Measurements from ENCODE around the gene PFN2.
"Not testable (repeated sequence)": the region's sequence is repeated elsewhere in the genome, so short reads cannot be mapped to it uniquely, and the experiment has no call there.

The PFN2 gene

GRCh38 chr3:149967086-149967685, 3.5 kb downstream of the PFN2 start:
- no peak for DNase-seq

DNA sequence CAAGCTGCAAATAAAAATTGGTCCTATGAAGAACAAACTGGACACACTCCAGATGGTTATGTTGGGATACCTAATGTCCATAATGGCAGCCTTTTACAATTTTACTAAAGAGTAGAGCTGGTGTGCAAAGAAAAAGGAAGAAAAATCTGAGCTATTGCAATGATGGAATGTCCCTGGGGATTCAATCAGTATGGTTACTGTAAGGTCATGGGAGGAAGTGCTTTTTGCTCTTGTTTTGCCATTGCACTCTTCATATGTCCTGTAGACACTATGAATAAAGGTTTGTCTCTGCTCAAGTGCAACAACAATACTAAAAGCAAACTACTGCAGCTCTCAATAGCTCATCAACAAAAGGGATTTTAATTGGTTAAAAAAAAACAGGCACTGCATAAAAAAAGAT, 5.4 kb downstream of the PFN2 start:
- no peak for DNase-seq

GRCh38 chr3:149964291-149964690, 6.4 kb downstream of the PFN2 start:
- no peak for DNase-seq

- DNase-seq: no peak
Measured at GRCh38 chr3:149963485-149963884, 7.2 kb downstream of the PFN2 start.

- DNase-seq: no peak
Measured at GRCh38 chr3:149959443-149959842, 11.3 kb downstream of the PFN2 start.

DNA sequence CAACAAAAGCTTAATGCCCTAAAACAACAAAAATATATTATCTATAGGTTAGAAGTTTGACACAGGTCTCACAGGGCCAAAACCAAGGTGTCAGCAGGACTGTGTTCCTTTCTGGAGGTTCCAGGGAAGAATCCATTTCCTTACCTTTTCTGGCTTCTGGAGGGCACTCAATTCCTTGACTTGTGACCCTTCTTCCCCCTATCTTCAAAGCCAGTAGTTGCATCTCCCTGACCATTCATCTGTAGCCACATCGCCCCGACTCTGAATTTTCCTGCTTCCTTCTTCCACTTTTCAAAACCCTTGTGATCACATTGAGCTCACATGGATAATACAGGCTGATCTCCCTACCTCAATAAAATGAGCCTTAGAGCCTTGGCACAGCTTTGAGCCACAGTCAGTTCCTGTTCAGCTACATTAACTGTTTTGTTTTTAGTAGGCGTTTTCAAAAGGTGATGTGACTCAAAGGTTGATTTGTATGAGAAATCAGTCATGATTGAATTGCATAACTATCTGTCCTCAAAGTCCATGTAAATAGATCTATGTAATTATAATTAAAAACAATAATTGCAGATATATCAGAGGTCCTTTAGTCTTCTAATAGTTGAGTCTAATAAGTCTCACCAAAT, 12.4 kb downstream of the PFN2 start:
- no peak for DNase-seq

DNA sequence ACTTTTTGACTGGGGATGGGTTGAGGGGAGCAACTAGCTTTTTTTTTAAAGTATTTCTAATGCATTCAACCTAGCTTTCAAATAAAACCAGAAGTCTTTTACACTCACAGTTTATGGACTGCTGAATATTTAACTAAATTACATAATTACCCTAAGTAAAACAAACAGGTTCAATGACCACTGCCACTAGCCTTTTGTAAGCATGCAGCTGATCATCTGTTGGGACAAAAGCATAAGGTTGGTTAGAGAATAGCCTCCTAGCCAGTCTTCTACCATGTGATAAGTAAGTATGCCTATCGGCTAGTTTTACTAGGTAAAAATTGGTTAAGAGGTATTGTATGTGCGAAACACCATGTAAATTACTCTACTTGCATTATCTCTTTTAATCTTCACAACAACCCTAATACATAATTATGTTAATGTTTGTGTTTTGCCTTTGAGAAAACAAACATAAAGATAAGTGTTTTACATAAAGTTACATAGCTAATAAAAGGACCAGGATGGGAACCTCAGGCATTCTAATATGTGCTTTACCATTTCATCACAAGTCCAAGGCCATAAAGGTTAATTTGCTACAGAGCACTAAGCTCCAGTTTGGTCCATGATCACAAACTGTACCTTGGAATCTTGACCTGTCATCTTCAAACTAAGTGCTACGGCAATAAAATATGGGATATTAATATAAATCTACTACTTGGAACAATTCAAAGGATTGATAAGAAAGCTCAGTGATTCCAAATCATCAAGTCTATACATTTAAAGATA, 13.2 kb downstream of the PFN2 start:
- DNase-seq: no peak

DNA sequence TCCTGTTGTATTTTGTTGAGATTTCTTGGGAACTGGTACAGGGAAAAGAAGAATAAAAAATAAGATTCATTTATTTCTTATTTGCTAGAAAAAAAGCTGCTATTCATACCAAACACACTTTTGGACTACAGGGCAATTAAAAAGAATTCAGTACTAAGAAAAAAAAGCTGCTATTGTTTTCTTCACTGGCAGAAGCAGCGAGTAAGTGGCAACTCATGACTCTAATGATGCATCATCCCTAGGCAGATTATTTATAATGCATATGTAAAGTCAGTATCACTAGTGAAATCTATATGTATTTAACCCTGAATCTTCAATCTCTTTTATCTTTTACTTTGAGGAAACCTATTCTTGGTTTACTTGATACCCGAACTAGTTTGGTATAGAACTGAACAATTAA, 15.2 kb downstream of the PFN2 start:
- no peak for DNase-seq

DNA sequence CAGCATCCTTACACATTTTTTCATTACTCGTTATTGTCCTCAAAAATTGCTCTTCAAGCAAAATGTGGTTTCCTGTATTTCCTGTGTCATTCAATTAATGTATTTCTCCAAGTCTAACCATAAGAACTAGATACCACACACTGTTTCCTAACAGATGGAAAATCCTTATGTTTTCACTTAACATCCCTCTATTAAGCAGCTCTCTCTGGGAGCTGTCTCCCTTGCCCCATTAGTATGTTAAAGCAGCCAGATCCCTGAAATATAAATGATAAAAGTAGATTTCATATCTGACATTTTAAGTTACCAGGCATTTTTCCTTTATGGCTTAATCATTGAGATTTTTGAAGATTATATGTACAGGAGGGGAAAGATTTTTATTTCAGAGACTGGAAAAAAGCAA, 15.9 kb downstream of the PFN2 start:
- DNase-seq: no peak

DNA sequence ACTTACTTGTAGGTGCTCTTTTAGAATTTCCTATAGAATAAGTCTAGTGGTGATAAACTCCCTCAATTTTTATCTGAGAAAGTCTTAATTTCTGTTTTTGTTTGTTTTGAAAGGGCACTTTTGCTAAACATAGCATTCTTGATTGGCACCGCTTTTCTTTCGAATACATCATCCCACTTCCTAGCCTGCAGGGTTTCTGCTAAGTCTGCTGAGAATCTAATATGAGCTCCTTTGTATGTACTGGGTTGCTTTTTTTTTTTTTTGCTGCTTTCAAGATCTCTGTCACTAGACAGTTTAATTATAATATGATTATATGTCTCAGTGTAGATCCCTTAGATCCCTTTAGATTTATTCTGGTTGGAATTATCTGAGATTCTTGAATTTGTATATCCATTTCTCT, 21.5 kb downstream of the PFN2 start:
- no peak for DNase-seq

DNA sequence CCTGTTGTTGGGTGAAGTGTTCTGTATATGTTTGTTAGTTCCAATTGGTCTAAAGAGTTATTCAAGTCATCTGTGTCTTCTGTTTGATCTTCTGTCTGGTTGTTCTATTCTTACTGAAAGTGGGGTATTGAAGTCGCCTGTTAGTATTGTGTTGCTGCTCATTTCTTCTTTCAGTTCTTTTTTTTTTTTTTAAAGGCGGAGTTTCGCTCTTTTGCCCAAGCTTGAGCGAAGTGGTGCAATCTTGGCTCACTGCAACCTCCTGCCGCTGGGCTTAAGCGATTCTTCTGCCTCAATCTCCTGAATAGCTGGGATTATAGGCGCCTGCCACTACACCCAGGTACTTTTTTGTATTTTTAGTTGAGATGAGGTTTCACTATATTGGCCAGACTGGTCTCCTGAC, 23.5 kb downstream of the PFN2 start:
- no peak for DNase-seq

DNA sequence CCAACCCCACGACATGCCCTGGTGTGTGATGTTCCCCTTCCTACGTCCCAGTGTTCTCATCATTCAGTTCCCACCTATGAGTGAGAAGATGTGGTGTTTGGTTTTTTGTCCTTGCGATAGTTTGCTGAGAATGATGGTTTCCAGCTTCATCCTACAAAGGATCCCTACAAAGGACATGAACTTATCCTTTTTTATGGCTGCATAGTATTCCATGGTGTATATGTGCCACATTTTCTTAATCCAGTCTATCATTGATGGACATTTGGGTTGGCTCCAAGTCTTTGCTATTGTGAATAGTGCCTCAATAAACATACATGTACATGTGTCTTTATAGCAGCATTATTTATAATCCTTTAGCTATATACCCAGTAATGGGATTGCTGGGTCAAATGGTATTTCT, 26.7 kb downstream of the PFN2 start:
- DNase-seq: not testable (repeated sequence)

DNA sequence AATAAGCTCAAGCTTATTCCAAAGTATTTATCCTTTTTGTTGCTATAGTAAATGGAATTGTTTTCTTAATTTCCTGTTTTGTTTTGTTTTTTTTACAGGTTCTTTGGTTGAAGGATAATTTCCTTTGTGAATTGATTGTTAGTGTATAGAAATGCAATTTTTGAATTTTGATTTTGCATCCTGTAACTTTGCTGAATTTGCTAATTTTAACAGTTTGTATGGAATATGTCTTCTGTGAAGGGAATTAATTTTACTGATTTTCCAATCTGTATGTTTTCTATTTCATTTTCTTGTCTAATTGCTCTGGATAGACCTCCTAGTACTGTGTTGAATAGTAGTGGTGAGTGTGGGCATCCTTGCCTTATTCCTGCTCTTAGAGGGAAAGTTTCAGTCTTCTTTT, 28.3 kb downstream of the PFN2 start:
- DNase-seq: no peak

DNA sequence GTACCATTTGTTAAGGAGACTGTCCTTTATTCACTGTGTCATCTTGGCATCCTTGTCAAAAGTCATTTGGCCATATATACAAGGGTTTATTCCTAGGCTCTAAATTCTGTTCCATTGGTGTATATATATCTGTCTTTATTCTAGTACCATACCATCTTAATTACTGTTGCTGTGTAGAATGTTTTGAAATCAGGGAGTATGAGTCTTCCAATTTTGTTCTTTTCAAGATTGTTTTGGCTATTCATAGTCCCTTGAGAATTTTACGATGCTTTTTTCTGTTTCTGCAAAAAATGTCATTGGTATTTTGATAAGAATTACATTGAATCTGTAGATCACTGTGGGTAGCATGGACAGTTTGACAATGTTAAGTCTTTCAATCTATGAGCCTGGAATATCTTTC, 28.7 kb downstream of the PFN2 start:
- no peak for DNase-seq

- no peak for DNase-seq
Measured at GRCh38 chr3:149941186-149941585, 29.5 kb downstream of the PFN2 start.

DNA sequence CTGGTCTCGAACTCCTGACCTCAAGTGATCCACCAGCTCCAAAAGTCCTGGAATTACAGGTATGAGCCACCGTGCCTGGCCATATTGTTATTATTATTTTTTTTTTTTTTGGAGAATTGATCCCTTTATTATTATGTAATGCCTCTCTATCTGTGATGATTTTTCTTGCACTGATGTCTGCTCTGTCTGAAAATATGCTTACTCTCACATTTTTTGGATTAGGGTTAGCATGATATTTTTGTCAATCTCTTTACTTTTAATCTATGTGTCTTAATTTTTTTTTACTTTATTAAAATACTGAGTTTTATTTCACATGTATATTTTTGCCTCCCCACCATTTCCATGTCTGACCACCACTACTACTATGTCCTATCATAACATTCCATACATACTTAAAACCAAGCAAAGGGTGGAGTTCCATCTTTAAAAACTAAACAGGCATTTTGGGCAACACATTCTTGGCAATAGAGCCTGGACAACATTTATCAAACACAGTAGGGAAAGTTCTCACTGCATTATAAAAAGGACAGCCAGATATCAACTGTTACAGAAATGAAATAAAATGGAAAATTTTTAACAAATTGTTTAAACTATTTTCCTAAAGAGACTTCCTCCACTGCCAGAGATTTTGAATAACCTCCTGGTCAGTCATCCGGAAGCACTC, 32.2 kb downstream of the PFN2 start:
- not testable (repeated sequence) for DNase-seq

DNA sequence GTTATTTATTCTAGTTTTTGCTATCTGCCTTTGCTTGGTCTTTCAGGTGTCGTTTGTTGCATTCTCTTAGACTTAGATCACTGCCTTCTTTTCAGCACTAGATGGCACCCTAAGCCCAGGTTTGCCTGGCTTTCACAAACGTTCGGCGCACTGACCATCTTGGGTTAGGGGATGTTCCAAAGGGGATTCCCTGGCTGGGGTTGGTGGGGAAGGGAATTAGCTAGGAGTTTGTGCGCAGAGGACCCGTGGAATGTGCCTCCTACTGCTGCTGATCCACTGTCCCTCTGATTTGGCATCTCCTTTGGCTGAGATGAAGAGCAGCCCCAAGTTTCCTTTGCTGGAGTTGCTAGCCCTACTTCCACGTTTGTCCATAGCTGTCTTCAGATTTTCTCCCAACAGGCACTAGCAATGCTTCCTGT, 33.9 kb downstream of the PFN2 start:
- DNase-seq: peak; percentile 33

DNA sequence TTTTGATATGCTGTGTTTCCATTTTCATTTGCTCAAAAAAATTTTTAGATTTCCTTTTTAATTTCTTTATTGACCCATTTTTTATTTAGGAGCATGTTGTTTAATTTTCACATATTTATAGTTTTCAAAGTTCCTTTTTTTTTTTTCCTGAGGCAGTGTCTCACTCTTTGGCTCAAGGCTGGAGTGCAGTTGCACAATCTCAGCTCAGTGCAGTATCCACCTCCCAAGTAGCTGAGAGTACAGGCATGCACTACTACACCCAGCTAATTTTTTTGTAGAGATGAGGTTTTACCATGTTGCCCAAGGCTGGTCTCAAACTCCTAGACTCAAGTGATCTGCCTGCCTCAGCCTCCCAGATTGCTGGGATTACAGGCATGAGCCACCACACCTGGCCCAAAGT, 36.2 kb downstream of the PFN2 start:
- DNase-seq: no peak

- no peak for DNase-seq
Measured at GRCh38 chr3:149933858-149934257, 36.8 kb downstream of the PFN2 start.

DNA sequence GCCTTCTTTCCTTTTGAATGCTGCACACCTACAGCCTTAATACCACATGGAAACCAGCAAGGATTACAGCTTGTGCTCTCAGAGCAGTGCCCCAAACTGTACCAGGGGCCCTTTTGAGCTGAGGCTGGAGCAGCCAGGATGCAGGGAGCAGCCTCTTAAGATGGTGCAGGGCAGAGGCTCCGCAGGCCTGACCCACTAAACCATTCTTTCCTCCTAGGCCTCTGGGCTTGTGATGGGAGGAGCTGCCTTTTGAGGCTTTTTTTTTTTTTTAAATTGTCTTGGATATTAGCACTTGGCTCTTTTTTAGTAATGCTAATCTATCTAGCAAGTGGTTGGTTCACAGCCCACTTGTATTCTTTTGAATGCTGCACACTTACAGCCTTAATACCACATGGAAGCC, 37.7 kb downstream of the PFN2 start:
- no peak for DNase-seq

GRCh38 chr3:149920119-149920518, 50.6 kb downstream of the PFN2 start:
- DNase-seq: no peak

DNA sequence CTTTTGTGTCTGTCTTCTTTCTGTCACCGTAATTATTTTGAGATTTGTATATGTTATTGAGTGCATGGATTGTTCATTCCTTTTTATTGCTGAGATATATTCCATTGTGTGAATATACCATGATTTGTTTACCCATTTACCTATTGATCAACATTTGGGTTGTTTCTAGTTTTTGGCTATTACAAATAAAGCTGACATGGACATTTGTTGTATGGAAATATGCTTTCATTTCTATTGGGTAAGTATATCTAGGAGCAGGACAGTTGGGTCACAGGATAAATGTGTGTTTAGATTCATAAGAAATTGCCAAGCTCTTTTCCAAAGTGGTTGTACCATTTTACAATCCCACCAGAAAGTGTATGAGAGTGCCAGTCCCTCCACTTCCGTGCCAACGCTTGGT, 51.2 kb downstream of the PFN2 start:
- DNase-seq: no peak

DNA sequence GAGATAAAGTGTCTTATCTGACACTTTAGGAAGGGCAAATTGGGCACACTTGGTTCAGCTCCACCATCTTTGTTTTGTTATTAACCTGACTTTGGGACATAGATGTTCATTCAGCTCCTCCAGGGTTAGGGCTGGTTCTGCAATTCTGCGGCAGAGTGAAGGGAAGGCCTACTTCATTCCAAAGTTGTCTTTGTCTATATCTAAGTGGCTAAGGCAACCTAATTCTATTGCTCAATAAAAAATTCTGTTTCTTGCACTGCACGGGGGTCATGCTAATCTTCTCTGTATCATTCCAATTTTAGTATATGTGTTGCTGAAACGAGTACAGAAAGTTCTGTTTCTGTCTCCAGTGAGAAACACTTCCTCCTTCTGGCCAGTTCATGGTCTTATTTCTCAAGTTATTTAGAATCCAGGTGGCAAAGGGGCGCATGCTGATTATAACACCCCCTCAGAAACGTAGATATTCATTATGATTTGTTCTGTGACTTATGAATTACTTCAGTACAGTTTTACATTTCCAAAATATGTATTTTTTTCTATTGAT, 53.5 kb downstream of the PFN2 start:
- no peak for DNase-seq

All from activated naive CD4-positive, alpha-beta T cell treated with Interleukin-2 at 50 U/mL for 16 hours (primary cell).